GM21447 (cell line): ENCODE data around the gene ADAMTS12.

Source experiments
- ATAC-seq: cut with Tn5 transposase; IDR thresholded peaks from one replicate; pipeline ENCODE4 v1.9.1; 2021; ENCODE audit not compliant: unreplicated experiment

Gene ADAMTS12

GRCh38 chr5:33843579-33843978, 48.2 kb downstream of the ADAMTS12 start:
- no peak for ATAC-seq

- no peak for ATAC-seq
These were observed 49.3 kb downstream of the ADAMTS12 start for GRCh38 chr5:33842456-33842855.

GRCh38 chr5:33841891-33842290, 49.9 kb downstream of the ADAMTS12 start:
- no peak for ATAC-seq

- peak; percentile 86 for ATAC-seq
These were observed 50.8 kb downstream of the ADAMTS12 start for GRCh38 chr5:33840927-33841547.

- no peak for ATAC-seq
These were observed 54.5 kb downstream of the ADAMTS12 start for GRCh38 chr5:33837301-33837700.

- no peak for ATAC-seq
These were observed 57.5 kb downstream of the ADAMTS12 start for GRCh38 chr5:33834334-33834733.

GRCh38 chr5:33833237-33833575, 58.6 kb downstream of the ADAMTS12 start:
- no peak for ATAC-seq

GRCh38 chr5:33832404-33833236, 59.2 kb downstream of the ADAMTS12 start:
- no peak for ATAC-seq

GRCh38 chr5:33831041-33831440, 60.7 kb downstream of the ADAMTS12 start:
- no peak for ATAC-seq

GRCh38 chr5:33829430-33829829, 62.4 kb downstream of the ADAMTS12 start:
- no peak for ATAC-seq

- ATAC-seq, result no peak
These were observed 63.0 kb downstream of the ADAMTS12 start for GRCh38 chr5:33828626-33829308.

- ATAC-seq, result no peak
These were observed 63.9 kb downstream of the ADAMTS12 start for GRCh38 chr5:33827885-33828284.

GRCh38 chr5:33827018-33827707, 64.6 kb downstream of the ADAMTS12 start:
- no peak for ATAC-seq

GRCh38 chr5:33824516-33825195, 67.1 kb downstream of the ADAMTS12 start:
- peak; percentile 81 for ATAC-seq

GRCh38 chr5:33817301-33817700, 74.5 kb downstream of the ADAMTS12 start:
- ATAC-seq, result no peak

GRCh38 chr5:33816791-33817190, 75.0 kb downstream of the ADAMTS12 start:
- ATAC-seq, result no peak

GRCh38 chr5:33812746-33813145, 79.0 kb downstream of the ADAMTS12 start:
- no peak for ATAC-seq

- ATAC-seq, result no peak
These were observed 81.2 kb downstream of the ADAMTS12 start for GRCh38 chr5:33810491-33811120.

- no peak for ATAC-seq
These were observed 81.9 kb downstream of the ADAMTS12 start for GRCh38 chr5:33809936-33810335.

- no peak for ATAC-seq
These were observed 83.1 kb downstream of the ADAMTS12 start for GRCh38 chr5:33808699-33809098.
